Spleen (tissue), 11 donors: ENCODE results near the gene RGL1. TPM values are rescaled to one million over a fixed set of nuclear protein-coding genes. Genes with fewer than 3 reads are reported as not detected.
A peak's percentile ranks its signal among the peaks of the same experiment; 100 is the strongest.

ENCODE experiments used
- DNase-seq: peaks from one replicate; pipeline ENCODE4 v3.0.0-alpha.2; 2020
- H3K27ac ChIP-seq, 8 donors: fragments of 200-600 bp; sonication (generic) in 7 of 8; 1 replicate in 4 of 8; 2 replicates in 4 of 8; pipeline versions ENCODE4 v1.5.0 to v1.8.0; 2016 to 2021; ENCODE audit warnings: inconsistent platforms in 4 of 8, mild to moderate bottlenecking in 4 of 8, moderate library complexity in 1 of 8
- H3K27me3 ChIP-seq, 7 donors: fragments of 200-600 bp; sonication (generic) in 6 of 7; replicated peaks in 1 of 7; 1 replicate in 4 of 7; 2 replicates in 3 of 7; pipeline versions ENCODE4 v1.5.0 to v1.8.0; 2016 to 2021; ENCODE audit warnings: inconsistent platforms in 3 of 7, mild to moderate bottlenecking in 1 of 7
- H3K36me3 ChIP-seq, 6 donors: fragments of 200-600 bp; sonication (generic) in 5 of 6; 1 replicate in 4 of 6; 2 replicates in 2 of 6; pipeline versions ENCODE4 v1.5.0 to v1.8.0; 2016 to 2021; ENCODE audit warnings: inconsistent platforms in 2 of 6
- H3K4me1 ChIP-seq, 6 donors: fragments of 200-600 bp; sonication (generic) in 5 of 6; 1 replicate in 3 of 6; 2 replicates in 3 of 6; pipeline versions ENCODE4 v1.5.0 to v1.8.0; 2016 to 2021; ENCODE audit warnings: inconsistent platforms in 3 of 6
- H3K4me3 ChIP-seq, 8 donors: fragments of 200-600 bp; sonication (generic) in 7 of 8; 1 replicate in 4 of 8; 2 replicates in 4 of 8; pipeline versions ENCODE4 v1.5.0 to v1.8.0; 2016 to 2021; ENCODE audit warnings: inconsistent platforms in 4 of 8, mild to moderate bottlenecking in 4 of 8, moderate library complexity in 2 of 8
- H3K9me3 ChIP-seq, 8 donors: fragments of 200-600 bp; sonication (generic) in 7 of 8; 1 replicate in 4 of 8; 2 replicates in 4 of 8; pipeline versions ENCODE4 v1.5.0 to v1.8.0; 2016 to 2021; ENCODE audit warnings: inconsistent platforms in 4 of 8
- POLR2A ChIP-seq, 3 donors: fragments of 450-650 bp; IDR thresholded peaks; one replicate each; pipeline ENCODE4 v1.5.1; 2017; ENCODE audit warnings: antibody characterized with exemption in 3 of 3, mild to moderate bottlenecking in 1 of 3
- POLR2AphosphoS5 ChIP-seq, 3 donors: sonication (generic); formaldehyde crosslinking; IDR thresholded peaks; one replicate each; pipeline ENCODE4 v1.5.1; 2017; ENCODE audit warnings: antibody characterized with exemption in 3 of 3
- WGBS, 5 donors: extraction: QIAGEN DNeasy Blood & Tissue Kit in 3 of 5; methylation state at CpG; one replicate each; pipeline versions ENCODE4 v1.1.5 to v1.1.7; 2013 to 2018; 5-methylcytosine and 5-hydroxymethylcytosine counted together
- intact Hi-C: fragments of 100-400 bp; cut with DNase I; formaldehyde crosslinking; loops from one replicate; pipeline ENCODE4 v1.15.0; 2023; ENCODE audit warnings: low total_unique reads
- polyA plus RNA-seq, 3 donors: library from polyadenylated mRNA; stranded (reverse); fragments of 200-250 nt; gene quantifications; one replicate each; pipeline ENCODE4 v1.2.1, GENCODE V29; 2013
- total RNA-seq, 7 donors: library from RNA; depleted of rRNA in 3 of 7; stranded (reverse); fragments of >200 nt in 3 of 7; fragmentation: NEBNext Ultra II Directional in 4 of 7; extraction: Animal tissue kit (Norgen Biotek cat#: 25700) in 4 of 7; gene quantifications; one replicate each; pipeline versions ENCODE4 v1.1.0 to v1.2.1, GENCODE V29; 2016 to 2021
- TF ChIP-seq, protein P1 (sequence below), 11 experiments: fragments of 200-600 bp in 7 of 11; fragments of 450-650 bp in 4 of 11; sonication (generic) in 4 of 11; IDR thresholded peaks in 8 of 11; conservative IDR thresholded peaks in 3 of 11; 1 replicate in 7 of 11; 2 replicates in 4 of 11; pipeline versions ENCODE4 v1.4.0 to v1.8.0; 2016 to 2021; ENCODE audit warnings: antibody characterized with exemption in 11 of 11, inconsistent platforms in 4 of 11, mild to moderate bottlenecking in 1 of 11
- donor health status: healthy with polysubstance abuse.
- donor health status: DM: no; HTN: no; CAD: no; lungs with moderate emphysema.
- donor health status: DM: no; HTN: no; CAD: no.
- donor health status: Bipolar disorder and iron deficiency.
- donor health status: healthy.
- donor health status: DM: no; HTN: no; CAD: no.
- donor health status: DM: yes; HTN: yes; CAD: no.

The RGL1 gene
- total and polyA plus RNA-seq, 10 donors = 14.3 to 126 (median 71.4) TPM

DNA sequence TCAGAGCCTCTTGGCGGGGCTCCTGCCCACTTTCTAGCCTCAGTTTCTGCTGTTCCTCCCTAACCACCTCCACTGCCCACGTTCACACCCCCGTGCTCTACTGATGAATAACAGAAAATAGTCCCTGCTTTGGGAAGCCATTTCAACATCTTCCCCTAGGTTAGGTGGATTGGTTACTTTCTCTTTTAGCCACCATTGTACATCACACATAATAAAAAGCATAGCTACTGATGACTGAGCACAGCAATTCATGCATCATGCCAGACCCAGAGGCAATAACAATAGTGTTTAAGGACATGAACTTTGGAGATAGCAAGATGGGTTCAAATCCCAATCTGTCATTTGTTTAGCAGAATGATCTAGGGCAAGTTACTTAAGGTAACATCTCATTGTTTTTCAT lies 158.0 kb downstream of the RGL1 start:
- no peak for DNase-seq
- H3K27ac ChIP-seq = no peak overlapping the region
- H3K27me3 ChIP-seq = peaks cover 0 to 5% (median 0%) of the 10 kb centered on the region in 7 donors
- no peaks in the 10 kb centered on the region for H3K9me3 ChIP-seq
- peaks cover 0 to 6% (median 0%) of the 10 kb centered on the region in 6 donors for H3K4me1 ChIP-seq
- no peak overlapping the region for H3K4me3 ChIP-seq
- WGBS, 5 donors = 69 to 89% (median 84%) methylated on average over 3 of the region's 3 CpGs
- TF ChIP-seq POLR2A (IDR thresholded peaks at IDR 0.05) (no peak), POLR2AphosphoS5 (IDR thresholded peaks at IDR 0.05) (no peak)
- TF ChIP-seq, protein P1, sequence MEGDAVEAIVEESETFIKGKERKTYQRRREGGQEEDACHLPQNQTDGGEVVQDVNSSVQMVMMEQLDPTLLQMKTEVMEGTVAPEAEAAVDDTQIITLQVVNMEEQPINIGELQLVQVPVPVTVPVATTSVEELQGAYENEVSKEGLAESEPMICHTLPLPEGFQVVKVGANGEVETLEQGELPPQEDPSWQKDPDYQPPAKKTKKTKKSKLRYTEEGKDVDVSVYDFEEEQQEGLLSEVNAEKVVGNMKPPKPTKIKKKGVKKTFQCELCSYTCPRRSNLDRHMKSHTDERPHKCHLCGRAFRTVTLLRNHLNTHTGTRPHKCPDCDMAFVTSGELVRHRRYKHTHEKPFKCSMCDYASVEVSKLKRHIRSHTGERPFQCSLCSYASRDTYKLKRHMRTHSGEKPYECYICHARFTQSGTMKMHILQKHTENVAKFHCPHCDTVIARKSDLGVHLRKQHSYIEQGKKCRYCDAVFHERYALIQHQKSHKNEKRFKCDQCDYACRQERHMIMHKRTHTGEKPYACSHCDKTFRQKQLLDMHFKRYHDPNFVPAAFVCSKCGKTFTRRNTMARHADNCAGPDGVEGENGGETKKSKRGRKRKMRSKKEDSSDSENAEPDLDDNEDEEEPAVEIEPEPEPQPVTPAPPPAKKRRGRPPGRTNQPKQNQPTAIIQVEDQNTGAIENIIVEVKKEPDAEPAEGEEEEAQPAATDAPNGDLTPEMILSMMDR (IDR thresholded peaks at IDR 0.05 in 8 of 11, conservative IDR thresholded peaks at IDR 0.05 in 3 of 11) = no peak
- intact Hi-C loops = no loop called here
- H3K36me3 ChIP-seq = no peaks in the 10 kb centered on the region

DNA sequence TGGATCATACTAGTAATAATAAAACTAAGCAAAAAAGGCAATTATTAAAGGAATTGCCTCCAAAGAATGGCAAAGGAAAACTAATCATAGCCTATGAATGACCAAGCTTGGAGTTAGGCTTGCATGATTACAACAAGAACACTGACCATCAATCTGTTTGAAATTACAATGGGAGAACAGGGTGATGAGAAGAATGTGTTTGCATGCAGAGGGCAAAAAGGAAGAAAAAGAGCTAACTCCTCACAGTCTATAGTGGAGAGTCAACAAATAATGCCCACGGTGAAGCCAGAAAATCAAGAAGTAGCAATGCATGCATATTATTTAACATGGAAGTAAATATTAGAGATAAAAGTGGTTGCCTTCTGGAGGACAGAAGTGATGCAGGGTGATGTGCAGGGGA lies 160.8 kb downstream of the RGL1 start:
- Histone ChIP-seq H3K4me3 (no peak overlapping the region), H3K36me3 (no peaks in the 10 kb centered on the region), H3K27ac (no peak overlapping the region), H3K27me3 (peaks cover 0 to 5% (median 0%) of the 10 kb centered on the region in 7 donors), H3K4me1 (peaks cover 0 to 6% (median 0%) of the 10 kb centered on the region in 6 donors), H3K9me3 (no peaks in the 10 kb centered on the region)
- DNase-seq = no peak
- WGBS, 5 donors = 84 to 97% (median 92%) methylated on average over 1 of the region's 1 CpG
- TF ChIP-seq POLR2A (IDR thresholded peaks at IDR 0.05) = no peak
- TF ChIP-seq, protein P1 (IDR thresholded peaks at IDR 0.05 in 8 of 11, conservative IDR thresholded peaks at IDR 0.05 in 3 of 11) = no peak
- TF ChIP-seq POLR2AphosphoS5 (IDR thresholded peaks at IDR 0.05) = no peak
- intact Hi-C loops = no loop called here

DNA sequence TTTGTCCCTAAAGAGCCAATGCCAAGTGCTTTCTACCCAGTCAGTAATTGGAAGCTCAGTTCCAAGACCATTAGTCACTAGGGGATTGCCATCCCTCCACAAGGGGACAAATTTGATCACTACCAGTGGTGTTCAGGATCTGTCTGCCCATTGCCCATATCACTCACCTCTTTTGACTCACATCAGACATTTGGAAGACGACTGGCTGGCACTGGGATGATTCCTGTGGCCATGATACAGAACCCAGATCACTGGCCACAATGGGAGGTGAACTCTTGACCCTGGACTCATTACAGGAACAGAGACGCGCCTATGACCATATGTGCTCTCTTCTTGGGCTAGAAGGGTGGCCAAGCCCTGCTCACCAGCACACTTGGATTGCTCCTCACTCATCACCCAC lies 161.6 kb downstream of the RGL1 start:
- Histone ChIP-seq H3K4me3 (no peak overlapping the region), H3K4me1 (peaks cover 0 to 6% (median 0%) of the 10 kb centered on the region in 6 donors), H3K9me3 (no peaks in the 10 kb centered on the region), H3K27ac (no peak overlapping the region), H3K36me3 (no peaks in the 10 kb centered on the region), H3K27me3 (peaks cover 0 to 5% (median 0%) of the 10 kb centered on the region in 7 donors)
- WGBS, 5 donors = 77 to 91% (median 79%) methylated on average over 3 of the region's 3 CpGs
- no peak for TF ChIP-seq POLR2A (IDR thresholded peaks at IDR 0.05)
- TF ChIP-seq, protein P1 (IDR thresholded peaks at IDR 0.05 in 8 of 11, conservative IDR thresholded peaks at IDR 0.05 in 3 of 11) = no peak
- TF ChIP-seq POLR2AphosphoS5 (IDR thresholded peaks at IDR 0.05) = no peak
- intact Hi-C loops = no loop called here
- no peak for DNase-seq

DNA sequence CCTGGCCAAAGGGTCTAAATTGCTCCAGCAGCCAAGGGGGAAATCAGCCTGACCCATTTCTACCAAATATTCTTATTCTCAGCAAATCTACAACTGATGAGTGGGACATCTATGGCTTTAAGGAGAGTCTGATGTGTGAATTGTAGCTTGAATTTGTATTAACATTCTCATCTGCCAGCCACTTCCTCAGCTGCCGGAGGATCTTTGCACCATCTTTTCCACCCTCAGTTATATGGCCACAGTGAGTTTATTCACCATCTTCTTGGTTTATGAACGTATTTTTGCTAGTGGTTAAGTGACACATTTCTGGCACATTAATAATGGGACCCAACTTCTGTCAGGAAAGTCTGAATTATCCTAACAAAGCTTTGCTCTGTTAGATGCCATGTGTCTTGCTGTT lies 163.0 kb downstream of the RGL1 start:
- intact Hi-C loops = no loop called here
- no peak for TF ChIP-seq POLR2AphosphoS5 (IDR thresholded peaks at IDR 0.05)
- TF ChIP-seq POLR2A (IDR thresholded peaks at IDR 0.05) = no peak
- TF ChIP-seq, protein P1 (IDR thresholded peaks at IDR 0.05 in 8 of 11, conservative IDR thresholded peaks at IDR 0.05 in 3 of 11) = no peak
- Histone ChIP-seq H3K4me1 (peaks cover 0 to 6% (median 0%) of the 10 kb centered on the region in 6 donors), H3K4me3 (no peak overlapping the region), H3K27ac (peak overlapping the region in 2 of 8 donors; percentile 21 to 56), H3K9me3 (no peaks in the 10 kb centered on the region), H3K36me3 (no peaks in the 10 kb centered on the region), H3K27me3 (peaks cover 0 to 5% (median 0%) of the 10 kb centered on the region in 7 donors)
- DNase-seq = no peak
- WGBS, 5 donors = 76 to 80% (median 78%) methylated on average over 2 of the region's 2 CpGs
